GM06990 (cell line): Measurements from ENCODE around the gene S100PBP.

ENCODE experiments used
- DNase-seq: peaks from one replicate; pipeline ENCODE4 v3.0.0-alpha.2; 2011; ENCODE audit not compliant: insufficient read length; ENCODE audit errors: extremely low read depth
- H3K27me3 ChIP-seq: replicated peaks from 2 replicates; pipeline ENCODE4 v1.6.0; 2011; ENCODE audit warnings: low read length; ENCODE audit not compliant: control insufficient read depth, insufficient read depth
- H3K36me3 ChIP-seq: 2 replicates; pipeline ENCODE4 v1.5.1; 2011; ENCODE audit warnings: low read length; ENCODE audit not compliant: control insufficient read depth, insufficient read depth
- H3K4me3 ChIP-seq: replicated peaks from 2 replicates; pipeline ENCODE4 v1.5.1; 2011; ENCODE audit warnings: low read depth, mild to moderate bottlenecking, control low read depth, low read length
- CTCF ChIP-seq: IDR thresholded peaks from 2 replicates; pipeline ENCODE4 v1.5.1; 2011; ENCODE audit warnings: low read length, control low read depth, mild to moderate bottlenecking, inconsistent platforms; ENCODE audit not compliant: insufficient read depth, poor library complexity, severe bottlenecking

The S100PBP gene

GRCh38 chr1:32867671-32868070, 50.2 kb downstream of the S100PBP start:
- Histone ChIP-seq H3K4me3 (no peak overlapping the region), H3K27me3 (0 out of 2 replicates have a peak, but pooled peaks cover 1% of the 10 kb centered on the region), H3K36me3 (peaks cover 6% of the 10 kb centered on the region)
- no peak for TF ChIP-seq CTCF
- no peak for DNase-seq

DNA sequence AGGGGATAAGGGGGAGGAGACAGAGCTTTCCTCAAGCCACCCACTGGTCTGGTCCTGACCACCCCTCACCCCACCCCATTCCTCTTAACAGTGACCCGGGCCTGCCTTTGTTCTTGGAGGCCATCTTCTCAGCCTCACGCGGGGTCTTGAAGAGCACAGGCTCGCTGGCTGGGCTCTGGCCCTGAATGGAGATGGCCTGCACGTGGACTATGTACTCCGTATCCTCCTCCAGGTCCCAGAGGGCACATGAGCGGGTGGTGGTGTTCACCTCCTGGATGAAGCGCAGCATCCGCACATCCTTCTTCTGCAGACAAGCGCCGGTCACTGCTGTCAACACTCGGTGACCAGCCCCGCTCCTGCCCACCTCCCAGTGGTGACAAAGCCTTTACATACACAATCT, 50.6 kb downstream of the S100PBP start:
- peaks cover 4% of the 10 kb centered on the region for H3K36me3 ChIP-seq
- TF ChIP-seq CTCF: no peak
- no peak overlapping the region for H3K4me3 ChIP-seq
- DNase-seq: no peak
- 0 out of 2 replicates have a peak, but pooled peaks cover 1% of the 10 kb centered on the region for H3K27me3 ChIP-seq

GRCh38 chr1:32868806-32869455, 51.5 kb downstream of the S100PBP start:
- DNase-seq: no peak
- no peak overlapping the region for H3K4me3 ChIP-seq
- no peak for TF ChIP-seq CTCF
- no peaks in the 10 kb centered on the region; the same call in none of the 2 replicates for H3K36me3 ChIP-seq
- 0 out of 2 replicates have a peak, but pooled peaks cover 1% of the 10 kb centered on the region for H3K27me3 ChIP-seq

DNA sequence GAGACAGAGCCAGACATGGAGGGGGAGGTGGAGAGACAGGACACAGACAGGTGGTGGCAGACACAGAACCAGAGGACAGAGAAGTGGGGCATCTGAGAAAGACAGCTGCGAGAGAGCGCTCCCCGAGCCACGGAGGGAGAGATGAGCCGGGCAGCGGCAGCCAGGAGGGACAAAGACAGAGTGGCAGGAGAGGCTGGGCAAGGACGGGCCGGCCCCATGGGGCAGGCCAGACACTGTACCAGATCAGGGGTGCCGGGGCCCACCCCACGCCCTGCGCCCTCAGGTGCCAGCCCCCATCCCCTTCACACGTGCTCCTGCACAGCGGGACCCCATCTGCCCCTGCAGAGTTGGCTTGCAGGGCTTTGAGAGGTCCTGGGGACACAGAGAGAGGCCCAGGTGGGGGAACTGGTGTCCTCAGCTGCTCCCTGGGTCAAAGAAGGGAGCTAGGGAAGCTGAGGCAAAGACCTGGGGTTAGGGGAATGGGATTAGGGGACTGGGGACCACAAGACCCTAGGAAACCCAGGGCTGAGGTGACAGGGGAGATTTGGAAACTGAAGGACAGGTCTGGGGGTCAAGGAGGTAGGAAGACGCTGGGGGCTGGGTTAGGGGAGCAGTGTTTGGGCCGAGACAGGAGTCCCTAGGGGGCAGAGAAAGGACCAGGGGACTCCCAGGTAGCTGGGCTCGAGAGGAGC, 52.6 kb downstream of the S100PBP start:
- Histone ChIP-seq H3K36me3 (no peaks in the 10 kb centered on the region), H3K27me3 (0 out of 2 replicates have a peak, but pooled peaks cover 1% of the 10 kb centered on the region), H3K4me3 (no peak overlapping the region)
- no peak for DNase-seq
- TF ChIP-seq CTCF: no peak

DNA sequence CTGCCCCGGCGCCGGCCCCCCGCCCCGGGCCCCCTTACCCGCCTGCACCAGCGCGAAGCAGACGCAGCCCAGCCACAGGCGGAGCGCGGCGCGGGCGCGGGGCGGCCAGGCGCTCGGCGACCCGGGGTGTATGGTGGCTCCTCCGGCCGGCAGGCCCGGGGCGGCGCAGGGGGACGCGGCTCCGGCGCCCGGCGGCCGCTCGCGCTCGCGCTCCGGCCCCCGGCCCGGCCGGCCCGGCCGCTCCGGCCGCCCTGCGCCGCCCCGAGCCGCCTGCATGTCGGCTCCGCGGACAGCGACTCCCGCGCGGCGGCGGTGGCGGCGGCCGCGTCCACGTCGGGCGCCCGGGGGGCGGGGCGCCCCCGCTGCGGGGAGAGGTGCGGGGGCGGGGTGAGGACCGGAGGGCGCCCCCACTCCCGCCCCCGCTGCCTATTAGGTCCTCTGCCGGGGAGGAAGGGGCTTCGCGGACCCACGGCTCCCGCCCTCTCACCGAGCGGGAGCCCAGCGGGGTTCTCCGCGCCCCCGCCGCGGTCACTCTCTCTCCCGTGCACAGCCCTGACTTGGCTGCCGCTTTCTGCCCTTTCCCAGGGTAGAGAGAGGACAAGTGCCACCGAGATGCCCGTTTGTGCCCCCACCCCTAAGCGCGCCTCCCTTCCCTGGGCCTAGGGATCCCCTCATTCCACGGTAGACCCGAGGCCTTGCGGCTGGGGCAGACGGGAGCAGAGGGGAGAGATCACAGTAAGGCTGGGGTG, 53.3 kb downstream of the S100PBP start, which contains the start of gene FNDC5:
Gene FNDC5, minus strand, starts transcription at position 298 of the 749 bp plus-strand sequence.
- no peak for DNase-seq
- Histone ChIP-seq H3K4me3 (peak within 1 kb of the TSS; percentile 12), H3K36me3 (no peaks in the 10 kb centered on the region), H3K27me3 (0 out of 2 replicates have a peak, but pooled peaks cover 1% of the 10 kb centered on the region)
- no peak for TF ChIP-seq CTCF
